ENCODE results near the gene CBX6.
"Not testable (repeated sequence)": the region's sequence is repeated elsewhere in the genome, so short reads cannot be mapped to it uniquely, and the experiment has no call there.

CBX6 gene

DNA sequence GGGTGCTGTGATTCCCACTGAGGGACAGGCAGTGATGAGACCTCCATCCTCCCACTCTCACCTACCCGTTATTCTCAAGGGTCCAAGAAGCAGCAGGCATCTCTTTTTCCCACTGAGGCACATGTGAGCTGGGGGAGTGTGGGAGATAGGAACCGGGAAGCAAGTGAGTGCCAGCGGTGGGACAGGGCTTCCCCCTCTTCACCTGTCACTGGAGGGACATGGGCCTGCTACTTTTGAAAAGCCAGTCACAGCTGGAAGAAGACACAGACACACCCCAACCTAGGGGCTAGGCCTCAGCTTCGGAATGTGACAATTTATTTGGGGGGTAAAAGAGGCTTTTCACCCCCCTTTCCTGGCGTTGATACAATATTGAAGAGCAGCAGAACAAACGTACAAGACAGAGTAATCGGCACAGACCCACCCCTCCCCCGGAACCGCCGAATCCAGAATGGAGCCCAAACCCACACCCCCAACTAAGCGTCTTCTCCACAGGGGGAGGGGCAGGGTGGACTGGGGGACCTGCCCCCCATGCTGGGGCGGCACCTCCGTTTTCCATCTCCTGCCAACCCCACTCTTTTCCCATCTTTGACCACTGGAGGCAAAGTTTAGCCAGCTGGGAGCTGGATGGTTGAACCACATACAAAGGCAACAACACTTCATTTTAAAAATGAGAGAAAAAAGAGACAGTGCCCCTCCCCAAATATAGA is 10.7 kb downstream of the CBX6 start:
- DNase-seq (ENCODE audit: low read depth, low spot score): no peak

DNA sequence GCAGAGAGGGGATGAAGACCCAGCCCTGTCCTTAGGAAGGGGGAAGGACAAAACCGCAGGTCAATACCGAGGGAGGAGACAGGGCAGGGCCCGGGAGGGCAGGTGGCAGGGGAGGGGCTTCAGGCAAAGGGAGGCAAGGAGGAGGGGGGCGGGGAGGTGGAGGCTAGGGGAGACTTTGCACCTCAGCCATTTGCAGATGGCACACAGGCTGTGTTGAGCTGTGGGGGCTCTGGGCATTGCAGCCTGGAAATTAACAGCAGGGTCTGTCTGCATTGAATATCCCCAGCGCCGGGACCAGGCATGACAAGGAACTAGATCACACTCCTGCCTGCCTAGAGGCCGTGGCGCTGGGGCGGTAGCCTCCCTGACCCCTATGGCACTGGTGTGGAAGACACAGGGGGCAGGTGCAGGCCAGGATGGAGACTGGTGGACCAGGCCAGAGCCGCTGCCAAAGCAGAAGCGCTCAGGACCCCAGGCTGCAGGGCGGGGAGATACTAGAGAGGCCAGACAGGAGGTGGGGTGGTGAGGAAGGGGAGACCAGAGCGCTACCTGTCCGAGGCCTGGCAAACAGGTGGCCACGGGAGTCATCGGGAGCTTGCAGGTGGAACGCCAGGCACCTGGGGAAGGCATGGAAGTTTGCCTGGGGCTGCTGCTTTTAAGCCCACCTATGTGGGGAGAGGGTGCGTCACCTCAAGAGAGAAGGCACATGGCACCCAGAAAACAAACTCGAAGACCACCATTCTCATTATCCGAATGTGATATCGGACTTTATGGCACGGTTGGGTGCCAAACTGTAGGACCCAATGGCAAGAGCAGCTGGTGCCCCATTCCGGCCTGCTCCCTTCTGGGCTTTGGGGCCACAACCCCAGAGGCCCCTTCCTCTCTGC is 11.5 kb downstream of the CBX6 start:
- no peak for DNase-seq (ENCODE audit: low read depth, low spot score)

DNA sequence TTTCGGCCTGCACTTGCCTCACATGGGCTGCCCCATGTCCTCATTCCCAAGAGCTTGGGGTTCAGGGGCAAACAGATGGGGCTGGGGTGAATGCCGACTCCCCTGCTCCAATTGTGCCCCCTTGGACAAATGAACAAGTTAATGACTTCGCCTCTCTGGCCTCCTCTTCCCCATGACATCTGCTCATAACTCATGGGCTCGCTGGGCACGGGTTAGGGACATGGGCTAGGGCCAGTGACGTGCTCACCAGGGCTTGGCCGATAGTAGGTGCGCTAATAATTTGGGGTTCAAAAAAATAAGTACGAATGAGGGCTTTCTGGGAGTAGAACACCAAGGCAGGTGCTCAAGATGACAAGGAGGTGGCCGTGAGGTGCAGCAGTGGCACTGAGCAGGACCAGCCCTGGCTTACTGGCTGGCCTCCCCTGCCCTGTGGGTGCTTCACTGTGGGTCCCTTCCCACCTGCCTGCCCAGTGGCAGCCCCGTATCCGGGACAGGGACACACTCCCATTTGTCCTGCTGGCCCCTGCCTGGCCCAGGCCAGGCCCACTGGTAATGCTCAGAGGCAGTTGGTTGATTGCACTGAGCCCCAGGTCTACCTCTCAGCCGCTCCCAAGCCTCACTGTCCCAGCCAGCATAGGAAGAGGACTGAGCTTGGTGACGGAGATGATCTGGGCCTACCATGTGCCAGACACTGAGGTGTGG is 12.3 kb downstream of the CBX6 start:
- no peak for DNase-seq (ENCODE audit: low read depth, low spot score)

DNA sequence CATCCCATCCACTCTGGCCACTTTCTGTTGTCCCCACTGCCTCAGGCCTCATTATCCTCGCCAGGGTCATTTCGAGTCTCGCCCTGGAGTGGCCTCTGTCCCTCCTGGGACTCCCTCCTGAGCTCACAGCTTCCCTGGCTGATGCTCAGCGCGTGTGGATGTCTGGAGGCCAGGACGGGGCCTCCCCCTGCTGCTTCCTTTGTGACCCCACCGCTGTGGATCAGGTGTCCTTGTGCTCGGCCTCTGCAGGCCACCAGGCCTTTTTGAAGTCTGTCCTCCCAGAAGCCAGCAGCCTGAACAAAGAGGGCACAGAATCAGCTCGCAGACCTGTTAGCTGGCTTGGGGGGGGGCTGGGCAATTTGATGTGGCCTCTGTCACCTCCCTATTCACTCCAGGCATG is 13.5 kb downstream of the CBX6 start:
- DNase-seq (ENCODE audit: low read depth, low spot score): no peak

DNA sequence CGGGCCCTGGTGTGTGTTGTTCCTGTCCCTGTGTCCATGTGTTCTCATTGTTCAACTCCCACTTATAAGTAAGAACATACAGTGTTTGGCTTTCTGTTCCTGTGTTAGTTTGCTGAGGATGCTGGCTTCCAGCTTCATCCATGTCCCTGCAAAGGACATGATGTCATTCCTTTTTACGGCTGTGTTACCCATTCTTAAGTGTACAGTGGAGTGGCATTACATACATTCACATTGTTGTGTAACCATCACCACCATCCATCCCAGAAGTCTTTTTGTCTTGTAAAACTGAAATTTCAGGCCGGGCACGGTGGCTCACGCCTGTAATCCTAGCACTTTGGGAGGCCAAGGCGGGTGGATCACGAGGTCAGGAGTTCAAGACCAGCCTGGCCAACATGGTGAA is 17.5 kb downstream of the CBX6 start:
- not testable (repeated sequence) for DNase-seq (ENCODE audit: low read depth, low spot score)

DNA sequence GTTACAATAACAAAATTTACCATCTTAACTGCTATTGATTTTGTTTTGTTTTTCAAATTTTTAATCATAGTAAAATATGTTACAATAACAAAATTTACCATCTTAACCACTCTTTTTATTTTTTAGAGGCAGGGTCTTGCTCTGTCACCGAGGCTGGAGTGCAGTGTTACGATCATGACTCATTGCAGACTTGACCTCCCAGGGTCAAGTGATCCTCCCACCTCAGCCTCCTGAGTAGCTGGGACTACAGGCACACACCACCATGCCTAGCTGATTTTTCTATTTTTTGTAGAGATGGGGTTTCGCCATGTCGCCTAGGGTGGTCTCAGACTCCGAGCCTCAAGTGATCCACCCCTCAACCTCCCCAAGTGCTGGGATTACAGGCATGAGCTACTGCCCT is 18.1 kb downstream of the CBX6 start:
- not testable (repeated sequence) for DNase-seq (ENCODE audit: low read depth, low spot score)

DNA sequence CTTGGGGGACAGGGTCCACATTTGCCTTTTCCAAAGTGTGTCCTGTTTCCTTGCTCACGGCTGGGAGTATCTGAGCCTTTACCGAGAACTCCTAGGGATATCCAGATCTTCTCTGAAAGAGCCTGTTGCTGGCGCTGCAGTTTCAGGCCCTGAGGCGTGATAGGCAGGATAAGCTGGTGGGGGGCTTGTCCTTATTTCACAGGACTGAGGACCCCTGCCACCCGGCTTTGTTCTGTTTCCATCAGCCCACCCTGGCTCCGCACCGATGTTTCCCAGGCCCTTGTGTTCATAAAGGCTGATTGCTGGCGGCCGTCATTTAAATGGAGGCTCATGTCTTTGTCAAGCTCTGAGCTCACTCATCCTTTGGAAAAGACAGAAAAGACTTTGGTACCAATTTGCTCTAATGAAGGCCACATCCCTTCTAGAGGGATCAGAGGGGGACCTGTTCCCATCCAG is 18.8 kb downstream of the CBX6 start:
- no peak for DNase-seq (ENCODE audit: low read depth, low spot score)

DNA sequence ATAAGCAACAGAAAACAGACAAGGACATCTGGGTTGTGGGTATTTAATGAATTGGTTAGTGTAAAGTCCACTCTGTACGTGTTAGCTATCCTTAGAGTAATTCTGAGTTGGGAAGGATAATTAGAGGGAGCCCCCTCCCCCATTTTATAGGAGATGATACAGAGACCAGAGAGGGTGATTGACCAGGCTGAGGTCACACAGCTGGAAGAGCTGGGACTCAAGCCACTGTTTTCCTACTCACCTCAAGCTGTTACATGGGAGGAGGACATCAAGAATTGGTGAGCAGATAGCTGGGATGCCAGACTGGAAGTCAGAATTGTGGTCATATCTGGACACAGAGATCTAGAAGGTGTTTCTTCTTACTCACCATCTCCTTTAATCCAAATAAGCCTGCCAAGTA is 19.5 kb downstream of the CBX6 start:
- DNase-seq (ENCODE audit: low read depth, low spot score): no peak

DNA sequence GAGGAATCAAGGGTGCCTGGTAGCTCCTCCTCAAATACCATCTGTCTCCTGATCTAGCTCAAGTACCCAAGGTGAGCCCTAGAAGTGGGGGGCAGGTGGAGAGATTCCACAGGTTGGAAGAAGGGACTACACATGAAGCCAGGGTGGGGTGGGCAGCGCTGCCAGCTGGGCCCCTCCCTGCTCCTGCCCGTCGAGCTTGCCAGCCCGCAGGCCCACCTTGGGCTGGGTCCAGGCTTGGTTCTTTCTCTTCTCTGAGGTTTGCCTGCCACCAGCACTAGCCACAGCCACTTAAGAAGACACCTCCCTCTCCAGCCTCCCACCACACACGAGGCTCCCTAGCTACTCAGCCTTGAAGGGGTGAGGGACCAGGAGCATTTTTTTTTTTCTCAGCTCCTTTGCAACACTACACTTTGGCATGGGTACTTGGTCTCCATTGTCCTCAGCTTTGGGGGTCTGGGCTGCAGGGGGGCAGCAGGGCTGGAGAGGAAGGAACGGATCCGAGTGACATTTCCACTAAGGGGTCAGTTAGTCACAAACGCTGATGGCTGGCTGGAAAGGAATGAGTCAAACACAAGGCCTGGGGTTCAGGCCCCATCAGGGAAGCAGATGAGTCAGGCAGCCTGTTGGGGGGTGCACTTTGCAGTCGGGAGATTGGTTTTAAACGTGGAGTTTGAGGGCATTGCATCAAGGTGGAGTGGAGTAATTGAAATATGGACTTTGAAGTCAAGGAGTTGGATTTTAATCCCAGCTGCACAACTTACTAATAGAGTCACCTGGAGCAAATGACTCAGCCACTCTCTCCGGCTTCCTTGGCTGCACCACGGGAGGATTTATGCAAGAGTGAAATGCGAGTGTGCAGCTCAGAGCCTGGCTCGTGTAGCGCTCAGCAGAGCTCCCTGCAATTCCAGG is 20.8 kb downstream of the CBX6 start:
- no peak for DNase-seq (ENCODE audit: low read depth, low spot score)

DNA sequence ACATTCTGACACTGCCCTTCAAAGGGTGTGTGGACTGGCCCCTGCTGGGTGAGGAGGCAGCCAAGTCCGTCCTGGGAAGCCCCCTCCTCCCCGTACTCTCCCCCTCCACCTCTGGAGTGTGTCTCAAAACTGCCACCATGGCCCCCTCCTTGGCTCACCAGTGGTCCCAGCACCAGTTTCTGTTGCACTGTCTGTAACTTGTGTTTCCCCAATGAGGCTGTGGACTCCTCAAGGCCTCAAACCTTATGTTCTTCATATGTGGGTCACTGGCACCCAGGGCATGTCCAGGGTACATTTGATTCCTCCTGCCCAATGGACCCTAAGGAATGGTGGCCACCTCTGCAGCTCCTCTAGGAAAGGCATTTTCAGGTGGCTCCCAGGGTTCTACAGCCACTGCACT is 21.6 kb downstream of the CBX6 start:
- no peak for DNase-seq (ENCODE audit: low read depth, low spot score)

DNA sequence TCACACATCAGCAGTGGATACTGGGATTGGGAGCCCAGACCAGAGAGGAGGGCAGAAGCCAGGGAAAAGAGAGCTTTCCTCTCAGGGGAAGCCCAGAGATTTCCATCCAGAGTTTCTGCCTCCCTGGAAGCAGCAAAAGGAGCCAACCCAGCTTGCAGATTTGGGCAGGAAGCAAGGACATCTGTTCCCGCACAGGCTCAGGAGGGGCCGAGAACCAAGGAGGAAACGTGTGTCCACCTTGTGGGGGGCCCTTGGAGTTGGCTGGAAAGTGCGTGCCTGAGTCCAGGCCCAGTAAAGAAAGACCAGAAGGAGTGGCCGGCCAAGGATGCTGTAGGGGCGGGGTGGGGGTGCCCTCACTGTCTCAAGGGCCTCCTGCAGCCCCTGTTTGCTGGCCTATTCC is 22.2 kb downstream of the CBX6 start:
- no peak for DNase-seq (ENCODE audit: low read depth, low spot score)

DNA sequence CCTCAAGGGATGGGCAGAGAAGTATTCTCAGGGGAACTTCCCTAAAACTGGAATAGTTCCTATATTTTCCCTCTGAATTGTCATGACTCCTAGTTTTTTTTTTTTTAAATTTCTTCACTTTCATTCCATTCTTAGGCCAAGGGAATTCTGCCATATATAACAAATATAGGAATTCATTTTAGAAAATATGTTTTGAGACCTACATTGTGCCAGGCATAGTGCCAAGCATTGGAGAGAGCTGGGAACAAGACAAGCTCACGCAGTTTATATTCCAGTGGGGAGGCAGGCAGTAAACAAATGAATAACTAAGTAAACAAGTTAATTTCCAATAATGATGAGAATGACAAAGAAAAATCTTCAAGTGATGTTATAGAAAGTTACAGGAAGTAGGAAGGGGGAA is 25.6 kb downstream of the CBX6 start:
- no peak for DNase-seq (ENCODE audit: low read depth, low spot score)

DNA sequence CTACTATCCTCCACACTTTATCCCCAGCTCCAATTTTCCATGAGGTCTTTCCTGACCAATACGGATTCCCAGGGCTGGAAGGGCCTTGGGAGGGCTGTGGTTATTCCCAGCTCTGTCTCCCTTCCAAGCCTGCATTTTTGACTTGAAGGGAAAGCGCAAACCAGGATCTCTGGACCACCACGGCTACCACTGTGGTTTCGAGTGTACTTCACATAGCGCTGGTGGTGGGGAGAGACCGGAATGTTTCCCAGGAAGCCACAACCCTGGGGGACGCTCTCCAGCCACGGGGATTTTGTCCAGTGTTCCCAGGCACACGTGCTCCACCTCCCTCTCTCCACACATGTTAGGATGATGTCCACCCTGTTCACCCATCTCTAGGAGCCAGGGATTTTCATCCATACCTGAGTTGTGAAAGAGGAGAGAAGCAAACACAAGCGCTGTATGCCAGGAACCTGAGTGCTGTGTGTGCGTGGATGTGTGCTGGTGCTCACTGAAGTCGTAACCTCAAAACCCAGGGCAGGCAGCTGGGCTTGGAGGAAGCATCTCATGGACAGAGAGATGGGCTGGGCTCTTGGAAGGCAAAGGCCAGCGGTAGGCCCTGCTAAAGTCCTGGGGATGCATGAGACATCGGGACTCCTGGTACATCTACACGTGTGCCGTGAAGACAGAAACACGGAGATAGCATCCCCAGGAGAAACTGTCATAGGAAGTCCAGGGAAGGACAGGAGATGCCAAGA is 26.8 kb downstream of the CBX6 start:
- no peak for DNase-seq (ENCODE audit: low read depth, low spot score)

DNA sequence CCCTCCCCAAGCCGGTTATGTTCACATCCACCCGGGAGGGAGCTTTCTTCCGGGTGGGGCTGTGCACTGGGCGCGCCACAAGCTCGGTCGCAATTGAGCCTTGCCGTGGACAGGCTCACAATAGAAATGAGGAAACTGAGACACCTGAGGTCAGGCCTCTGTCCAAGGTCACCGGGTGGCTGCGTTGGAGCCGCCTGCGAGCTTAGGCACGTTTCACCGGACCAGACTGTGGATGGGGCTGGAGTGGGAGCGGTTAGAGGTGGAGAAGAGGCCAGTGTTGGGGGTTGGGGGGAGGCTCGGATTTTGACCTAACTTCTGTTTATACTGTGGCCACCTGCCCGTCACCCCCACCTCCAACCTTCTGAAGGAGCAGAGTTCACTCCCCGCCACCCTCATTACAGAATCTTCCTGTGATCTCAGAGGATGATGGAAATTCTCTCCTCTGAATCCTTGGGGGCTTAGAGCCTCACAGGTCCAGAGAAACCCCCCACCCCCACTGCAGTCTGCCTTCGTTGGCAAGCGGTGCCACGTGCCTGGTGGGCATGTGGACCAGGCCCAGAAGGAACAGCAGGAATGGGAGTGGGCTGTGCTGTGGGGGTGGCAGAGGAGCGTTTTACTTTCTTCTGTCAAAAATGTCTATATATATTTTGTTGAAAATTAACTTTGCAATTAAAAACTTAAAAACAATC is 27.6 kb downstream of the CBX6 start:
- DNase-seq (ENCODE audit: low read depth, low spot score): no peak

DNA sequence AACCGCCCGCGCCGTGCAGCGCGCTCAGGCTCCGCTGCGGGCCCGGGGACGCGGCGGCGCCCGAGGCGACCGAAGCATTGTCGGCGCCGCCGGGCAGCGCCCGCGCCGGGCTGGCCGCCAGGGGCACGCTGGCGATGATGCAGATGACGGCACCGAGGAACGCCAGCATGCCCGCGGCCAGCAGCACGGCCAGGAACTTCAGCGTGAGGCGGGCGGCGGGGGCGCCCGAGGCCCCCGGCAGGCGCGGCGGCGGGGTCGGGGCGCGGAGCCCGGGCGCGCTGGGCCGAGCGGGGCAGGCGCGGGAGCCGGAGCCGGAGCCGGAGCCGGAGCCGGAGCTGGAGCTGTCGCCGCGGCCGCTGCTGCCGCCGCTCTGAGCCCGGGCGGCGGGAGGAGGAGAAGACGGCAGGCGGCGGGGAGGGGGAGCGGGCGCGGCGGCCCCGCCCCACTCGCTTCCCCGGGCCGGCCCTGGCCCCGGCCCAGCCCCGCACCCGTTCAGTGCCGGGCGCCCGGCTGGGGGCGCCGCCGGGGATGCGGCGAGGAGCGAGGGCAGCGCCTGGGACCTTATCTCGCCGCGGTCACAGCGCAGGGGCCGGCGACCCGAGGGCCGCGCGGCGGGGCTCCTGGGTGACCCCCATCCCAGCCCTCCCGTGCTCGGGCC is 28.2 kb downstream of the CBX6 start, which contains the start of gene NPTXR:
Gene NPTXR, minus strand, starts transcription at position 372 of the 658 bp plus-strand sequence.
- DNase-seq (ENCODE audit: low read depth, low spot score): no peak

DNA sequence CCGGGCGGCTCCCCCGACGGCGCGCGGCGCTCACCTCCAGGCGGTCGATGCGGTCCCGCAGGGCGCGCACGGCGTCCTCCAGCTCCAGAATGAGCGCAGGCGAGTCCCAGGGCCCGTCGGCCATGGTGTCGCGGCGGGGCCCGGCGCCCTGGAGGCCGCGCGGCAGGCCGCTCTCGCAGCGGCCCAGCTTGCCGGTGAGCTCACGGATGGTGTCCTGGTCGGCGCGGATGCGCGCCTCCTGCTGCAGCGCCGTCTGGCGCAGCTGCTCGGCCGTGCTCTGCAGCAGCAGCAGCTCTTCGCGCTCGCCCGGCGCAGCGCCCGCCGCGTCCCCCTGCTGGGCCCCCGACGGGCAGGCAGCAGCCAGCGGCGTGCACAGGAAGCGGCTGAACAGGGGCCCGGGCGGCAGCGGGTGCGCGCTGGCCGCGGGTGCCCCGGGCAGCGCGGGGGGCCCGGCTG is 28.8 kb downstream of the CBX6 start:
- DNase-seq (ENCODE audit: low read depth, low spot score): no peak

DNA sequence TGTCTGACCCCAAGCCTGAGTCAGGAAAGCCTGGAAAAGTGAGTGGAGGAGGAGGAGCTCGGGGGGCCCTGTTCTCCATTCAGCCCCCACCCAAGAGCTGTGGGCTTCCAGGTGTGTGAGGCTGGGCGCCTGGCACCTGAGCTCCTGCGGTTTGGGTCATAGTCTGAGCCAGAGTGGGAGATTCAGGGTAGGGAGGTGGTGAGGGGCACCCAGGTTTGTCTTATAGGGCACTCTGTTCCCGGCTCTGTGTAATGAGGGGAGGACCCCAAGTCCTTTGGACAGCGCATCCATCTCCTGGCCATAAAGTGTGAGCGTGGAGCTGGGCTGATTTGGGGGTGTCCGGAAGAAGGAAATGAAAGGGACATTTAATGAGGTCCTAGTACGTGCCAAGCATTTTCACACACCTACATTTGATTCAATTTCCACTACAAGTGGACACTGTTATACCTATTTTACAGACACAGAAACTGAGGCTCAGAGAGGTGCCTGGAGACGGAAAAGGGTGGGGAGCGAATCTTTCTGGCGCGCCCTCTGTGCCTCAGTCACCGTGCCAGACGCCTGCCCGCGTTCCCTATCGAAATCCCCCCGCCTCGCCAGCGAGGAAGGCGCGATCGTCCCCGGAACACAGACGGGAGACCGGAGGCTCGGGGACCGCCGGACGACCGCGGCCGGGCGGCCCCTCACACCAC is 29.4 kb downstream of the CBX6 start:
- no peak for DNase-seq (ENCODE audit: low read depth, low spot score)

DNA sequence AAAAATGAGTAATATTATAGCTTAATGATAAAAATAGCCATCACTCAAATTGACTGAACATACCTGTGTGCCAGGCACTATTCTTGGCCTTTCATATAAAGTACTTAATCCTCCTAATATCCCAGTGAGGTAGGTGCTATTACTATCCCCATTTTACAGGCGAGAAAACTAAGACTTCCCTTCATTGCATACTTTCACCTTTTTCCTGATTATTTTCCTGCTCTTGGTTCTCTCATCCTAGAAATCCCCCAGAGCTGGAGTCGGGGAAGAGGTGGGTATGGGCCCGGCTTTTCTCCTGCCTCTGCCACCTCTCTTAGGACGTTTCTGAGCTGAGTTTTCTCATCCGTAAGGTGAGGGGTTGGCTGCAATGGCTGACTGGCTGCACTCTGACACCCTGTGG is 30.4 kb downstream of the CBX6 start:
- no peak for DNase-seq (ENCODE audit: low read depth, low spot score)

DNA sequence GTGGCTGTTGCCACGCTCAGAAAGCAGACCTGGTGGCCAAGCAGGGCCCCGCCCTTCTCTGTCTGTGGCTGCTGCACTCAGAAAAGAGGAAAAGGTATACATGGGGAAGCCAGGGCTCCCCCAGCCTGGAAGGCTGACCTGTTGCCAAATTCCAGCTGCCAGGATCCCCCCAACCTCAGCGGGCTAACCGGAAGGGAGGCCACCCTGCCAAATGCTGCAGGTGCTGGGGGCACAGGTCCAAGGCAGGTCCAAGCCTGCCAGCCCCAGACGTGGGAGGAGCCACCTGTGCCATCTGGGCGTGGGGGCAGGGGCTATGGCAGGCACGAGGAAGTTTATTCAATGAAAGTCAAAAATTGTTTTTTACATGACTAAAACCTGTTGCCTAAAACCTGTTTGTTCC is 30.8 kb downstream of the CBX6 start:
- no peak for DNase-seq (ENCODE audit: low read depth, low spot score)

All from iPS DF 19.7 (cell line).